H9 (cell line): ENCODE results near the gene RANBP6. TPM values are rescaled to one million over a fixed set of nuclear protein-coding genes. Genes with fewer than 3 reads are reported as not detected.

Source experiments
- DNase-seq: peaks from one replicate; pipeline ENCODE4 v3.0.0-alpha.2; 2017
- H2AFZ ChIP-seq: one replicate; pipeline ENCODE4 v1.6.1; 2013; ENCODE audit warnings: mild to moderate bottlenecking, low read length, control low read depth, moderate library complexity
- H2AK5ac ChIP-seq: 2 replicates; pipeline ENCODE4 v1.6.1; 2013; ENCODE audit warnings: low read length, control low read depth, mixed read lengths; ENCODE audit not compliant: insufficient read length
- H2BK120ac ChIP-seq: one replicate; pipeline ENCODE4 v1.6.1; 2013; ENCODE audit warnings: low read depth, mild to moderate bottlenecking, low read length, control low read depth, inconsistent platforms; ENCODE audit not compliant: poor library complexity, severe bottlenecking
- H2BK12ac ChIP-seq: 2 replicates; pipeline ENCODE4 v1.6.1; 2013; ENCODE audit warnings: low read length, control low read depth, mixed read lengths, low read depth; ENCODE audit not compliant: insufficient read length
- H2BK15ac ChIP-seq: 2 replicates; pipeline ENCODE4 v1.6.1; 2013; ENCODE audit warnings: low read depth, low read length, control low read depth
- H2BK20ac ChIP-seq: one replicate; pipeline ENCODE4 v1.6.1; 2013; ENCODE audit warnings: low read depth, mild to moderate bottlenecking, low read length, control low read depth, inconsistent platforms; ENCODE audit not compliant: poor library complexity, severe bottlenecking
- H2BK5ac ChIP-seq: 2 replicates; pipeline ENCODE4 v1.6.1; 2013; ENCODE audit warnings: low read length, control low read depth, mixed read lengths; ENCODE audit not compliant: insufficient read length
- H3K14ac ChIP-seq: 2 replicates; pipeline ENCODE4 v1.6.1; 2013; ENCODE audit warnings: low read length, control low read depth; ENCODE audit not compliant: insufficient read depth
- H3K18ac ChIP-seq: 2 replicates; pipeline ENCODE4 v1.6.1; 2013; ENCODE audit warnings: low read depth, mild to moderate bottlenecking, mixed read lengths, low read length, control low read depth; ENCODE audit not compliant: insufficient read length
- H3K23ac ChIP-seq: 2 replicates; pipeline ENCODE4 v1.6.1; 2013; ENCODE audit warnings: low read length, control low read depth, mixed read lengths, low read depth; ENCODE audit not compliant: insufficient read length
- H3K23me2 ChIP-seq: 2 replicates; pipeline ENCODE4 v1.6.1; 2013; ENCODE audit warnings: low read depth, mild to moderate bottlenecking, mixed read lengths, low read length, control low read depth; ENCODE audit not compliant: insufficient read length, poor library complexity, severe bottlenecking
- H3K27ac ChIP-seq: 2 replicates; pipeline ENCODE4 v1.5.1; 2013; ENCODE audit warnings: low read length, control low read depth, mixed read lengths, low read depth; ENCODE audit not compliant: insufficient read length
- H3K27me3 ChIP-seq: 2 replicates; pipeline ENCODE4 v1.6.1; 2013; ENCODE audit warnings: low read length, control low read depth, inconsistent platforms; ENCODE audit not compliant: insufficient read depth
- H3K4ac ChIP-seq: 2 replicates; pipeline ENCODE4 v1.6.1; 2013; ENCODE audit warnings: low read depth, mild to moderate bottlenecking, control low read depth, inconsistent platforms, low read length, moderate library complexity
- H3K4me1 ChIP-seq: 2 replicates; pipeline ENCODE4 v1.6.1; 2013; ENCODE audit warnings: low read length, control low read depth, inconsistent platforms; ENCODE audit not compliant: insufficient read depth
- H3K4me2 ChIP-seq: 2 replicates; pipeline ENCODE4 v1.6.1; 2013; ENCODE audit warnings: low read length, control low read depth, mixed read lengths; ENCODE audit not compliant: insufficient read length, insufficient read depth
- H3K56ac ChIP-seq: 2 replicates; pipeline ENCODE4 v1.6.1; 2013; ENCODE audit warnings: low read depth, mild to moderate bottlenecking, mixed read lengths, low read length, control low read depth; ENCODE audit not compliant: insufficient read length
- H3K79me1 ChIP-seq: 2 replicates; pipeline ENCODE4 v1.6.1; 2013; ENCODE audit warnings: low read depth, mild to moderate bottlenecking, moderate library complexity, low read length, control low read depth, inconsistent platforms; ENCODE audit not compliant: insufficient read depth, poor library complexity, severe bottlenecking
- H3K79me2 ChIP-seq: 2 replicates; pipeline ENCODE4 v1.6.1; 2013; ENCODE audit warnings: low read length, control low read depth, inconsistent platforms; ENCODE audit not compliant: insufficient read depth
- H3K9ac ChIP-seq: 2 replicates; pipeline ENCODE4 v1.6.1; 2013; ENCODE audit warnings: low read length, control low read depth, mixed read lengths; ENCODE audit not compliant: insufficient read length; ENCODE audit errors: extremely low read depth
- H3K9me3 ChIP-seq: one replicate; pipeline ENCODE4 v1.6.1; 2013; ENCODE audit warnings: low read depth, low read length, inconsistent platforms; ENCODE audit not compliant: control insufficient read depth
- H3T11ph ChIP-seq: one replicate; pipeline ENCODE4 v1.6.1; 2013; ENCODE audit warnings: mild to moderate bottlenecking, low read length, control low read depth, inconsistent platforms
- H4K20me1 ChIP-seq: one replicate; pipeline ENCODE4 v1.6.1; 2013; ENCODE audit not compliant: control insufficient read depth, insufficient read length, insufficient read depth
- H4K5ac ChIP-seq: 2 replicates; pipeline ENCODE4 v1.6.1; 2013; ENCODE audit warnings: low read depth, mild to moderate bottlenecking, mixed read lengths, low read length, control low read depth; ENCODE audit not compliant: insufficient read length
- H4K8ac ChIP-seq: replicated peaks from 2 replicates; pipeline ENCODE4 v1.6.1; 2013; ENCODE audit warnings: low read length, control low read depth, mixed read lengths, low read depth; ENCODE audit not compliant: insufficient read length
- H4K91ac ChIP-seq: 2 replicates; pipeline ENCODE4 v1.6.1; 2013; ENCODE audit warnings: low read depth, mild to moderate bottlenecking, moderate library complexity, mixed read lengths, low read length, control low read depth; ENCODE audit not compliant: insufficient read length
- H3K27ac Mint-ChIP-seq, 3 experiments: 2 replicates in 2 of 3; 3 replicates in 1 of 3; pipeline ENCODE4 v1.8.0; 2020 to 2021; ENCODE audit warnings: mixed read lengths in 3 of 3, mild to moderate bottlenecking in 1 of 3, moderate library complexity in 1 of 3
- H3K27me3 Mint-ChIP-seq: 2 replicates; pipeline ENCODE4 v1.8.0; 2021; ENCODE audit warnings: low read depth, mild to moderate bottlenecking, moderate library complexity, mixed read lengths
- H3K36me3 Mint-ChIP-seq, 3 experiments: 2 replicates in 2 of 3; 3 replicates in 1 of 3; pipeline ENCODE4 v1.8.0; 2020 to 2021; ENCODE audit warnings: low read depth in 3 of 3, mixed read lengths in 3 of 3; ENCODE audit not compliant: insufficient read depth in 1 of 3
- H3K4me1 Mint-ChIP-seq, 2 experiments: 2 replicates each; pipeline ENCODE4 v1.8.0; 2020; ENCODE audit warnings: mixed read lengths in 2 of 2
- H3K4me3 Mint-ChIP-seq, 2 experiments: 2 replicates in 1 of 2; 3 replicates in 1 of 2; pipeline ENCODE4 v1.8.0; 2020 to 2021; ENCODE audit warnings: mild to moderate bottlenecking in 2 of 2, mixed read lengths in 2 of 2, moderate library complexity in 1 of 2
- H3K9me3 Mint-ChIP-seq, 2 experiments: 2 replicates in 1 of 2; 3 replicates in 1 of 2; pipeline ENCODE4 v1.8.0; 2020; ENCODE audit warnings: mild to moderate bottlenecking in 2 of 2, mixed read lengths in 2 of 2, moderate library complexity in 1 of 2
- CTCF ChIP-seq: fragments of 200-600 bp; sonication (generic); conservative IDR thresholded peaks from 3 replicates; pipeline ENCODE4 v1.8.0; 2021; ENCODE audit warnings: antibody characterized with exemption, mild to moderate bottlenecking
- WGBS: extraction: QIAGEN DNeasy Blood & Tissue Kit; methylation state at CpG from one replicate; pipeline ENCODE4 v1.1.7; 2013; ENCODE audit warnings: missing lambda C conversion rate, low lambda C conversion rate, mixed read lengths; ENCODE audit not compliant: insufficient read length; ENCODE audit errors: extremely low coverage; 5-methylcytosine and 5-hydroxymethylcytosine counted together
- total RNA-seq: library from RNA; stranded (reverse); gene quantifications from 2 replicates; pipeline ENCODE4 v1.2.1, GENCODE V29; 2021

RANBP6 gene
- total RNA-seq, 1 experiment from 2014 or later, result 19.1 TPM

- H3K79me1 ChIP-seq, result no peaks in the 10 kb centered on the region
- no peaks in the 10 kb centered on the region for H3K79me2 ChIP-seq
- no peak overlapping the region for H2AFZ ChIP-seq
- no peaks in the 10 kb centered on the region for H3K4me1 ChIP-seq
- H3K27me3 Mint-ChIP-seq, result no peaks in the 10 kb centered on the region
- H3K27ac Mint-ChIP-seq, result peak overlapping the region; percentile 95 to 98 (median 98); a peak in 6 of 7 replicates
- H3K4me3 Mint-ChIP-seq, result peak overlapping the region; percentile 88 to 97
- peaks cover 5 to 11% (median 6%) of the 10 kb centered on the region in 3 experiments; a peak in 5 of 7 replicates for H3K36me3 Mint-ChIP-seq
- no peak overlapping the region for H4K8ac ChIP-seq
- H3K4me1 Mint-ChIP-seq, result peaks cover 14 to 20% of the 10 kb centered on the region in 2 experiments
- no peak overlapping the region for H3K56ac ChIP-seq
- H3K18ac ChIP-seq, result no peak overlapping the region
- H3K27me3 ChIP-seq, result no peaks in the 10 kb centered on the region
- H3K9ac ChIP-seq, result peak overlapping the region; percentile 57
- TF ChIP-seq CTCF, result no peak
- H3K9me3 Mint-ChIP-seq, result no peaks in the 10 kb centered on the region
- H2BK120ac ChIP-seq, result no peak overlapping the region
- no peak overlapping the region for H2AK5ac ChIP-seq
- no peaks in the 10 kb centered on the region for H3K9me3 ChIP-seq
- H2BK12ac ChIP-seq, result no peak overlapping the region
- DNase-seq, result peak; percentile 96
- no peak overlapping the region for H3K23ac ChIP-seq
- no peak overlapping the region for H3T11ph ChIP-seq
- no peak overlapping the region for H3K4ac ChIP-seq
- no peaks in the 10 kb centered on the region for H4K20me1 ChIP-seq
- no peak overlapping the region for H2BK5ac ChIP-seq
- H2BK15ac ChIP-seq, result no peak overlapping the region
- H3K23me2 ChIP-seq, result peaks cover 6% of the 10 kb centered on the region
- no peak overlapping the region for H4K5ac ChIP-seq
- H2BK20ac ChIP-seq, result no peak overlapping the region
- WGBS, result no CpG with 5 or more reads among the region's 59 CpGs
- no peak overlapping the region for H3K27ac ChIP-seq
- peak overlapping the region; percentile 72 for H3K4me2 ChIP-seq
- no peak overlapping the region for H3K14ac ChIP-seq
- H4K91ac ChIP-seq, result no peak overlapping the region
Observed at GRCh38 chr9:6007058-6007769, 8.2 kb downstream of the RANBP6 start.
